GM21447 (cell line): ENCODE results near the gene PIK3R6.
"Not testable (repeated sequence)": the region's sequence is repeated elsewhere in the genome, so short reads cannot be mapped to it uniquely, and the experiment has no call there.

Experiments used
- ATAC-seq: cut with Tn5 transposase; IDR thresholded peaks from one replicate; pipeline ENCODE4 v1.9.1; 2021; ENCODE audit not compliant: unreplicated experiment

Gene PIK3R6

DNA sequence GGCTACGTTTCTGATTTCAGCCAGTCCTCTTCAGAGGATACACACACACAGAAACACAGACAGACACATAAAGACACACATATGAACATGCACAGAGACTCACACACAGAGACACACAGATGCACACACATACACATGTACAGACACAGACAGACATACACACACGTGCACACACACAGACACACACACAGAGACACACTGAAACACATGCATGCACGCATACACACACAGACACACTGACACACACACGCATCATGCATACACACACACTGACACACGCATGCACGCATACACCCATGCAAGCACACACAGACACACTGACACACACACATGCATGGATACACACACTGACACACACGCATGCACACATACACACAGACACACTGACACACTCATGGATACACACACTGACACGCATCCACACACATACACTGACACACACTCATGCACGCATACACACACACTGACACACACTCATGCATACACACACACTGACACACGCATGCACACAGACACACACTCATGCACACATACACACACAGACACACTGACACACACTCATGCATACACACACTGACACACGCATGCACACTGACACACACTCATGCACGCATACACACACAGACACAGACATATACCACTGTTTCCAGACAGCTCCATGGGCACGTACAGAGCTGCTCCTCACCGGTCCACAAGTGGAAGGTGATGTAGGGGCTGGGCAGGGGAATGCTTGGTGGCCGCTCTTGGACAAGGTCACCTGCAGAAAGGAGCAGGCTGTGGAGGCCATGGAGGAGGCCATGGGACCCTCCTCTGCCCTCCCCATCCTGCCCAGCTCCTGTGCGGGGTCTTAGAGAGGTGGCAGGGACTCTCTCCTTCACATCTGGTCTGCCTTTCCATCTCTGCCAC is 38.2 kb downstream of the PIK3R6 start:
- ATAC-seq: no peak

DNA sequence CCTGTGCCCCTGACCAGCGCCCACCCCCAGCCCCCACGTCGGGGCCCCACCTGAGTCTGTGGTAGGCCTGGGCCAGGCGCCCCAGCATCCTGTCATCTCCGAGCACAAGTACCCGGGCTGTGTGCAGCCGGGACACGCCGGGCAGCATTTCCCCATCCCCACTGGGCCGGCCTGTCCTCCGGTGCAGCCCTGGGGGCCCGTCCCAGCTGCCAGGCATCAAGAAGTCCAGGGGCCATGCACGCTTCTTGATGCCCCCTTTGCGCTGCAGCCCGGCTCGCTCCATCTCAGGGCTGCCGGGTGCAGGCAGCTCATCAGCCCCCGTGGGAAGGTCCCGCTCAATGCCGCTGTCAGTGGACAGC is 39.0 kb downstream of the PIK3R6 start:
- no peak for ATAC-seq

DNA sequence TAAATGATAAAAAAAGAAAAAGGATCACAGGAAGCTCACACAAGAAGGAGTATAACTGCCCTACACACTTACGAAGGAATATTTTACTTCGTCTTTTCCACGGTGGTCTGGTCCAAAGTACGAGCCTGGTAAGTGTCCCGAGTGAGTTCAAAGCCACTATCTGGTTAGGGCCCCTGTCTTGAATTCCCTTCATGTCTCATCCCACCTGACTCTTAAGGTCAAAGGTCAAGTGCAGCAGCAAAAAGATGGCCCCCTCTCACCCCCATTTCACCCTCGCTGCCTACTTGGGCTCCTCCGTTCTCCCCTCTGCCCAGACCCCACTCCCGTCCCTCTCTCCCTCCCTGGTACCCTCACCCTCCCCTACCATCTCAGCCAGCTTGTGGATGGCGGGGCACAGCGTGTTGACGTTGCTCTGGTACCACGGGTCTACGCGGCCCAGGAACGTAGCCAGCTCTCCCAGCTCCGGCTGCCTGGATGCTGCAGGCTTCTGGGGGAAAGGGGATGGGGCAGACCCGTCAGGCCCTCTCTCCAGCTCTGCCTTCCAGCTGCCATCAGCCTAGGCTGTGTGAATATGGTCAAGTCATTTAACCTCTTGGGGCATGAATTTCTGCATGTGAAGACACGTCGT is 40.6 kb downstream of the PIK3R6 start:
- ATAC-seq: no peak

DNA sequence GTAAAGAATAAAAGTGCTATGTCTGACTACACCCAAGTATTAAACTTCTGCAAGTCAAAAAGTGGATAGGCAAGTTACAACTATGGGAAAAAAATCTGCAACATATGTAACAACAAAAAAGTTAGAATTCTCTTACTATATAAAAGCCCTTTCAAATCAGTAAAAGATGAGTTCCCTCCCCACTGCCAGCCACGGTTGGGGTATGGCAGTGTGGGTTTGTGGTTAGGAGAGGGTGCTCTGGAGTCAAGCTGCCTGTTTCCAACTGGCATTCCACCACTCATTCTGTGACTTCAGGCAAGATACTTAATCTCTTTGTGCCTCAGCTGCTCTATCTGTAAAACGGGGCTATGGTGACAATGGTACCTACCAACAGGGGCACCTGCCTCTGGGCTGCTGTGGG is 41.7 kb downstream of the PIK3R6 start:
- ATAC-seq: no peak

DNA sequence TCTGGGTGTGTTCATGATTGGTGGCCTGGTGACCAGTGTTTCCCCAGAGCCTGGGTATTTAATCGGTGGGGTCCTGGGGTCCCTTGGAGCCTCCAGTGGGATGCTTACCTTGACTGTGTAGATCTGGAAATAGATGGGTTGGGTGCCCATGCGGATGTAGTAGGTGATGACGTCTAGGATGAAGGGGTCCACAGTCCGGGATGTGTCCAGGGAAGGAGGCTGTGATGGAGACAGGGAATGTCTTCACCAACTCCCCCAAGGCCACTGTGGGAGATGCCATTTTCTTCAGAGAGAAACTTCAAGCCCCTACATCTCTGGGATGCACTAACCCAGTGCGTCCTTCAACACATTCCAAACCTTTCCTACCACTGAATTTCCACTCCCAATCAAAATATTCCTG is 44.2 kb downstream of the PIK3R6 start:
- ATAC-seq: no peak

DNA sequence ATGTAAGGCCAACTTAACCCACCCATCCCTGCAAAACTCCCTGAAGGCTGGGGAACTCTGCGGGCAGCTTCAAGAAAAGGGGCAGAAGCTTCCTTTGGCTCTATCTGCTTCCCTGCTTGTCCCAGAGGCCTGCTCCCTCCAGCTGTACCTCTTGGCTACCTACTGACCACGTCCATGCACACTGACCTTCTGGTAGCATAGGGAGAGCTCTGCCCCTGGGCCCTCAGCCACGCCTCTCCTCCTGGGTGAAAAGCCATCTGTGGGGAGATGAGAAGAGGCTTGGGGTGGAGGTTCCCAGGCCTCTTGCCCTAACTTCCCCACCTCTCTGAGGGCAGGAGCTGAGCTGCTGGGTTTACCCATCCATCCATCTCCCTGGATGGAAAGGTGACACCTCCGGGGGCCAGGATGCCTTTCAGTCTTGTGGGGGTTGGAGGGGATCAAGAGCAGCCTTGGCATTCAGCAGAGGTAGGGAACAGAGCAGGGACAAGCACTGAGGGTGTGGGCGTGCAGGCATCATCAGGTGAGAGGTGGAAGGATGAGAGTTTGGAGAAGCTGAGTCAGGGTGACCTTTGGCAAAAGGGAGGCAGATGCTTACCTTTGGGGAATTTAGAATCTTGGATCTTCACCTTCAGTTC is 45.0 kb downstream of the PIK3R6 start:
- no peak for ATAC-seq

DNA sequence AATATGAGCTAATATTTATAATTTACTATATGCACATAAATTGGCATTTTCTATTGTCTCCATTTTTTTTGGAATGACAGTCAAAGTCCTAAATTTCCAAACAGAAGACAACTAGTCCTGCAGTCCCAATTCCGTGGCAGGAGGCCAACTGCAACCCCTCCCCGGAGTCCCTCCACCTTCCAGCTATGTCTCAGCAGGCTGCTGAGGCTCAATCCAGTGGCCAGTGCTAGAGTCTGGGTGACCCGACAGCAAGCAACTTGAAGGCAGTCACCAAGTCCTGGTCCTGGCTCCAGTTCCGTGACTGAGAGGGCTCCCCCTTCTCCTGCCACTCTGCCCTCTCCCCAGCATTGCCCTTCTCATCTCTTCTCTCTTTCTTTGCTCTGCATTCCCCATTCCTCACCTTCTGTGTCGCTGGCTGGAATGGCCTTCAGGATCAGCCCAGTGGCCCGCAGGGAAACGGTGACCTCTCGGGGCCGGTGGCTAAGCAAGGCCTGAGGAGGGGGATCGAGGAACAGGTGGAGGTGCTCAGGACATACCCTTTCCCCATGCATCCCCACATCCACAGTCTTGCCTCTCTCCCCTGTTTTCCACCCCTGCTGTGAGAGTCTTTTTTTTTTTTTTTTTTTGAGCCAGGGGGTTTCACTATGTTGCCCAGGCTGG is 45.9 kb downstream of the PIK3R6 start:
- ATAC-seq: no peak

DNA sequence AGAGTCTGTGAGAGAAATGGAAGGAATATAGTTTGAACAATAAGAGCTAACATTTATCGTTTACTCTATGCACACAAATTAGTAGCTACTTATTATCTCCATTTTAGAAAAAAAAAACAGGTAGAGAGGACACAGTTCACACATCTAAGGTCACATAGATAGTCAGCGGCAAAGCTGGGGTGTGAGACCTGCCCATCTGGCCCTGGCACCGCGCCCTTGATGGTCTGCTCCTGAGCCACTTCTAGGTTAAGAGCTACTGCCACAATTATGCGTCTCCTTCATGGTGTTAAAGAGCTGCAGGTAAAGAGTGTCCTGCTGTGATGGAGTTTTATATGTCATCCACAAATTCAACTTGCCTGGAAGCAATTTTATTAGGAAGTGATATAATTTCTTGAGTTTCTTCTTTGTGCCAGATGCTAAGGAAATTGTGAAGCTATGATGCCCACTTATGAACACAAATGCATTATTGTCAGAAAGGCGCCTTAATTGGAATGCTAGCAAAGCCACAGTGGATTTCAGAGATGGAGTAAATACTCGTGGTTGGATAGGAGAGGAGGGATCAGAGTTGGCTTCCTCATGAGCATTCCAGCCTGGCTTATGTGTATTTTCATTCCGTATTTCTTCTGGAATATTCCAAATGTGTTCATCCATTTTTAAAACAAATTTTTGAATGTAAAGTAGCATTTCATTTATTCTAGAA is 47.0 kb downstream of the PIK3R6 start:
- ATAC-seq: no peak

DNA sequence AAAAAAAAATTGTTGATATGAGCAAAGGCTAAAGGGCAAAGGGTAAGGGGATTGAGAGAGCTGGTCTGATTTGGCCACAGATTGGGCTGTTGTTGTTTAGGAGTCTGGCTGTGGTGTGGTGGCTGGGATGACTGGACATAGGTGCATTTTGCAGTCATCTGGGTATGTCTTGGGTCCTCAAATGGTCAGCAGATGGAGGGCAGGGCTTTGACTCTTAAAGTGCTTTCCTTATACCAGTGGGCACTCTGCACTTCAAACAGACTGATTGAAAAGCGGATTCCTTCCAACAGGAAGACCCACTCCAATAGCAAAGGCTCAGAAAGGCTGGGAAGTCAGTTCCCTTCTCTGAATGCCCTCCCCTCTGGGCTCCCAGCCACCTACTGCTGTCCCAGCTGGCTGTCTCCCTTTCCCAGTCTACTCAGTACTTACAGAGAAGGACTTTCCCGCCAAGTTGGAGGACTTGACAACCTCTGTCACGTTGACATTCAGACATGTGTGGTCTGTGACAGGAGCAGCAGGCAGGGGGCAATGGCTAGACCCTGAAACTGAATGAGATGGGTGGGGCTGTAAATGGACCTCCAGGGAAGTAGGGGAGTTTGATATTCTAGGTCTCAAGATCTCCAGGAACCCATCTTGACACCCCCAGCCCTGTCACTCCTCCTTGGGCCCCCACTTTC is 48.7 kb downstream of the PIK3R6 start:
- no peak for ATAC-seq

DNA sequence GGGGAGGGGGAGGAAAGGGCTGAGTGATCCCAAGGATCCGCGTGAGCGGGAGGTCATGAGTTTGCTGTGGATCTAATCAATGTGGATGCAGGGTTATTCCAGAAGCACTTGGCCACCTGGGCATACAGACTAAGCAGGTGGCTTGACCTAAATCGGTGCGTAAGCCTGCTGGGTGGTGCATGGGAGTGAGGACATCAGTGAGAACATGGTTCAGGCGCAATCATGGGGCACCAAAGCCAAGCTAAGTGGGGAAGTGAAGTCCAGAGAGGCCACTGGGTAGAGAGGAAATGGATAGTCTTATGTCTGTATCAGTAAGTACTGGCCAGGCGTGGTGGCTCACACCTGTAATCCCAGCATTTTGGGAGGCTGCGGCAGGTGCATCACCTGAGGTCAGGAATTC is 49.4 kb downstream of the PIK3R6 start:
- ATAC-seq: no peak

DNA sequence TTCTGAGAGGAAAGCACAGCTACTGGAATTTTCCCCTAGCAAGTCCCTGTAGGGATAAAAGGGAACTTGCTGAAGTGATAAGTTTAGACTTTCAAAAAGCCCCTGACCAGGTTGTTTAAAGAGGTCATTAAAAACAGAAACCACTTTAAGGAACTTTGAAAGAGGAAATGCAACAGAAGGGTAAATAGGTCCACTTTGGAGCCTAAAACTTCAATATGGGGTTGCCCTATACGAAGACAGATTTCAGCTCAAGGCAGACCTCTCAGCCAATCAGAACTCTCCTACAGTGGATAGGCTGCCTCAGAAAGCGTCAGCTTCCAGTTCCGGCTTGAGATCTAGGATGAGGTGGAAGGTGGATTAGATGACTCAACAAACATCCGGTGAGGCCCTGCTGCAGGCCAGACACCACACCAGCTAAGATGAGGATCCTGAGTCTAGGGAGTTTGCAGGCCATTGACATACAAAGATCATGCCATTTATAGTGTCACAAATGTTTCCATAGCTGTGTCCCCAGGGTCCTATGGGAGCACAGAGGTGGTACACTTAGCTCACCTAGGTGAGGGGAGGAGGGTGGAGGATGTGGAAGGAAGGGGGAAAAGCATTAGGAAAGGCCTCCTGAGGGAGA is 60.4 kb downstream of the PIK3R6 start:
- peak; percentile 89 for ATAC-seq

DNA sequence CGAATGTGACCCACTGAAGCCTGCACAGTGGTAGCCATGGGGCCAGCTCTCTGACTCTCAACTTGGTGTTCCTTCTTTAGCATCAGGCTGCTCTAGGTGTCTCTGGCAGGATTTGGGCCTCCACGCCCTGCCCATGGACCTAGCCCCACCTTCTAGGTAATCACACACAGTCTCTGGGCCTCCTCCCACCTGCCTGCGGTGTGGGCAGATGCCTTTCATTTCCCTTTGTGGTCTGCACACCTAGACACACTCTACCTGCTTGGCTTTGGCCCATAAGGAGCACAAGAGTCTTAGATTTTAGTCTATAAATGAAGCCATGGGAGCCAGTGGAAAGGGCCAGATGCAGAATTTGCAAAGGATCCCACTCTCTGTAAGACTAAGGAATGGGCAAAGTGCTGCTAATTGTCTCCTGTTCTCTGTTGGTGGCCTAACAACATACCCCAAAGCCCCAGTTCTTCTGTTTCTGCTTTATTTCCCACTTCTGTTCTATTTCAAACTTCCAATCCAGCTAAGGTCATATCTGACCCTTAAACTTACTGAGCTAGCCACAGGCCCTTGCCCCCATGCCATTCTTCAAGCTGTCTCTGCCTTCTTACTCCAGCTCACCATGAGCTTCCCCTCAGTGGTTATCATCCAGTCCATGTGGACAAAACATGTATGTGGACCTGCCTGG is 61.1 kb downstream of the PIK3R6 start:
- ATAC-seq: no peak

DNA sequence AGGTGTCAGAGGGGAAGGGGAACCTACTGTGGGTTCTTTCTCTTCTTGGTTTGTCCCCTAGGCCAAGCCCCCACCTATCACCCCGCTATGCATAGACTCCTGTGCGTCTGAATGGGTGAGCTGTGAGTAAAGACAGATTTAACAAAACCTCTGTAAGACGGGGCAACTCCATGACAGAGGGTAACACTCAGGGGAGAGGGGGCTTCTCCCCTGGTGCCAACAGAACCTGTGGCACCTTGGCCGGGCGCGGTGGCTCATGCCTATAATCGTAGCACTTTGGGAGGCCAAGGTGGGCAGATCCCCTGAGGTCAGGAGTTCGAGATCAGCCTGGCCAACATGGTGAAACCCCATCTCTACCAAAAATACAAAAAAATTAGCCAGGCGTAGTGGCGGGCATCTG is 62.1 kb downstream of the PIK3R6 start:
- ATAC-seq: not testable (repeated sequence)

DNA sequence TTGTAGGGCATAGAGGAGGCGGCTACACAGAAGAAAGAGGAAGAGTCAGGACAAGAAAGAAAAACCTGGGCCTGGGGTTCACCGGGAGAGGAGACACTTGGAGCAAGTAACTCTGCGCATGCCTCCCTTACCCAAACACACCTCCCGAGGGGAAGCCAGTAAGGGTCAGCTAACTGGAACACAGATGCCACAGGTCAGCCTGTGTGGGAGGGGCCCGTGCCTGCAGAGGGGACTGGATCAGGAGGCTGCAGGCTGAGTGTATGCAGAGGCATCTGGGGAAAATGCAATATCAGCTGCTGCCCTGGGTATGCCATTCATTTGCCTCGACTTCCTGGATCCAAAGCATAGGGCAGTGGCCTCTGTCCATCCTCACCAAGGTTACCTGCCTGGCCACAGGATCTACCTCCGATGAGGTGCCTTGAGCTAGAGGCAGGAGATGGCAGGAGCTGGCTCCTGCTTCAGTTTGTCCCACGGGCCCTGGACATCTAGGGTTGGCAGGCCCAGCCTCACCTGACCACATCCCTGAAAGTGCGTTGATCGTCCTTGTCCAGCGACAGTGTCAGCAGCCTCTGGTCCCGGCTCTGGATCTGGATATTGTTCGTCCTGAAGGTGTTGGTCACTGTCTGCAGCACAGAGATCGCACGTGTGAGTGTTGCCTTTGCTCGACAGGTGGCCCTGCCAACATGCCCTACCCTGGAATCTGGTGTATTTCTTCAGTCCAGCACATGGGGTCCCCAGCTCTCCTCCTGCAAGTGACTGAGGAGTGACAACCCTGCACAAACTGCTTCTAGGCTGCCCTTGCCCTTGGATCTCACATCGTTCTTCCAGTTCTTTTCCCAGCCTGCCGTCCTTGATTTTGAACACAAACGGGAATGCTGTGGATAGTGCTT is 63.7 kb downstream of the PIK3R6 start:
- no peak for ATAC-seq

DNA sequence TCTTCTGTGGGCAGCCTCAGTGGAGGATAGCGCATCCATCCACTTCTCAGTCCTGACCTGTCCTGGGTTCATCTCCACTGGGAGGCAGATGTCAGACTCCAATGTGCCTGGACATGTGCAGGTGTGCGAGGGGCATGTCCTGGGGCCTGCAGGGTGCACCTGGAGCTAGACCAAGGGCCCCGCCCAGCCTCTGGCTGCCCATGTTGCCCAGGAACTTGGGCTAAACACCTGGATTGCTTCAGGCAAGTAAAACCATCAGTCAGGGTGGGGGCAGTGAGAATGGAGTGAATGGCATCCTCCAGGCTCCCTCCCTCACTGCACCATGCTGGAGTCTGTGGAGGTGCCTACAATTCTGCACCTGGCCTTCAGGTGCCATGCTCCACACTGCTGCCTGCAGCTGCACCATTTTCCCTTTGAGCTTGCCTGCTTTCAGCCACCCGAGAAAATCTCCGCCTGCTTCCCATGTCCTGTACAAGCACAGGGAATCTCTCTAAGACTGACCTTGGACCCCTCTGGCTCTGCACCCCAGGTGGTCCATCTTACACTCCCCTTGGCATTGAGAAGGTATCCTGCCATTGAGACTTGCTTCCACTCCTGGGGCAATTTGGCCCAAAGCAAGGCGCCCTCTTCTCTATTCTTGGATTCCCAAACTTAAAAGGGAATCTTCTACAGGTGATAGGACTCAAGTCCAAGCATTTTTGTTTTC is 66.2 kb downstream of the PIK3R6 start:
- no peak for ATAC-seq

DNA sequence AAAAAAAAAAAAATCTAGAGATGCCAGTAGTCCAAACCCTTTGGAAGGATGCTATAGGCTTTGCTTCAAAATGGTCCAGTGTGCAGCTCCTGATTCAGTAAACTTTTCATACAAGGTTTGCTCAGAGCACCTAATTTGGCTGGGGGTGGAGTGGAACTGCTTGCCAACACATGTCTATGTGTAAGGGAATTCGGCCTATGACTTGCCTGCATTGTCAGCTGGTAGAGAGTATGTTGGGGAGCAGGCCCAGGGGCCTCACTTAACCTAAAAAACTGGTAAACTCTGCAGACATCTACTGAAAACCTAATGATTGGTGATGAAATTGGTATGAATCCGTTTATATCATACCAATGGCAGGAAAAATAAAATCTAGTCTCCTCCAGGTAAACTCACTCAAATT is 66.8 kb downstream of the PIK3R6 start:
- no peak for ATAC-seq

DNA sequence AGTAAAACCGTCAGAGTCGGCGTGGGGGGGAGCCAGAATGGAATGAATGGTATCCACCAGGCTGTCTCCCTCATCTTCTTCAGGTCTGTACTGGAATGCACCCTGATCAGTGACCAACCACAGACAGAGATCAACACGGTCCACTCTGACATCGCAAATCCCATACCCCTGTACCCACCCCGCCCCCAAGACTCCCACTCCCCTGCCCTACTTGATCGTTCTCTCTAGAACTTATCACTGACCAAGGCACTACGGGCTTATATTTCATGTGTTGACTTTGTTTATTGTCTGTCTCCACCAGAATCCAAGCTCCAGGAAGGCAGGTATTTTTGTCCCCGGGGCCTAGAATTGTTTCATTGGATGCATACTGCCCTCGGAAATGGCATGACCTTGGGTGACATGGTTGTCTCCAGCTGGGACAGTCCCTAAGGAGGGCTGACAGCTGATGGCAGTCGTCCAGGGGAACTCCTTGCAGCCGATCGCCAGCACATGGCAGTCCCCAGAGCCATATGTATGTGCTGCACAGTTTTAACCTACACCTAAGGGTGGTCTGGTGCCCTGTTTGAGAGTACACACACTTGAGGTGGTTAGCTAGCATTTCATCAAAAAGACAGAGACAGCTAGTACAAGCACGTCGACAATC is 67.8 kb downstream of the PIK3R6 start:
- no peak for ATAC-seq
